MM.1S (cell line): ENCODE data around the gene TMSB4X.
"Not testable (repeated sequence)": the region's sequence is repeated elsewhere in the genome, so short reads cannot be mapped to it uniquely, and the experiment has no call there.

Experiments used
- DNase-seq: peaks from one replicate; pipeline ENCODE4 v3.0.0-alpha.2; 2015
- H2AFZ ChIP-seq: fragments of 300-600 bp; sonication (generic); 2 replicates; pipeline ENCODE4 v1.6.0; 2016; ENCODE audit warnings: antibody characterized with exemption, low read length
- H3F3A ChIP-seq: fragments of 300-600 bp; sonication (generic); 2 replicates; pipeline ENCODE4 v1.6.1; 2016; ENCODE audit warnings: mild to moderate bottlenecking, antibody characterized with exemption, low read length, moderate library complexity, mixed read lengths; ENCODE audit not compliant: insufficient read depth
- H3K27ac ChIP-seq: fragments of 300-600 bp; sonication (generic); 2 replicates; pipeline ENCODE4 v1.5.1; 2016; ENCODE audit warnings: mild to moderate bottlenecking, low read length
- H3K27me3 ChIP-seq: fragments of 300-600 bp; sonication (generic); replicated peaks from 2 replicates; pipeline ENCODE4 v1.6.0; 2016; ENCODE audit warnings: low read length; ENCODE audit not compliant: insufficient read depth
- H3K36me3 ChIP-seq: fragments of 300-600 bp; sonication (generic); replicated peaks from 2 replicates; pipeline ENCODE4 v1.6.1; 2016; ENCODE audit warnings: mild to moderate bottlenecking, low read length, mixed read lengths; ENCODE audit not compliant: insufficient read depth
- H3K4me1 ChIP-seq: fragments of 300-600 bp; sonication (generic); 2 replicates; pipeline ENCODE4 v1.6.1; 2016; ENCODE audit warnings: low read length, mixed read lengths
- H3K4me2 ChIP-seq: fragments of 300-600 bp; sonication (generic); 2 replicates; pipeline ENCODE4 v1.6.0; 2016; ENCODE audit warnings: low read depth, low read length
- H3K4me3 ChIP-seq: fragments of 300-600 bp; sonication (generic); 2 replicates; pipeline ENCODE4 v1.5.1; 2016; ENCODE audit warnings: low read length, mixed read lengths
- H3K79me2 ChIP-seq: fragments of 300-600 bp; sonication (generic); 2 replicates; pipeline ENCODE4 v1.6.1; 2016; ENCODE audit warnings: mixed run types, low read length, mixed read lengths
- H3K9ac ChIP-seq: fragments of 300-600 bp; sonication (generic); 2 replicates; pipeline ENCODE4 v1.6.1; 2016; ENCODE audit warnings: low read length, mixed read lengths
- H3K9me2 ChIP-seq: fragments of 300-600 bp; sonication (generic); replicated peaks from 2 replicates; pipeline ENCODE4 v1.6.1; 2016; ENCODE audit warnings: mild to moderate bottlenecking, low read length, mixed read lengths; ENCODE audit not compliant: insufficient read depth
- H3K9me3 ChIP-seq: fragments of 300-600 bp; sonication (generic); replicated peaks from 2 replicates; pipeline ENCODE4 v1.6.1; 2016; ENCODE audit warnings: mild to moderate bottlenecking, low read length, mixed read lengths; ENCODE audit not compliant: insufficient read depth
- H4K20me1 ChIP-seq: fragments of 300-600 bp; sonication (generic); 2 replicates; pipeline ENCODE4 v1.6.1; 2016; ENCODE audit warnings: mild to moderate bottlenecking, low read length, moderate library complexity, mixed read lengths; ENCODE audit not compliant: insufficient read depth
- CTCF ChIP-seq: fragments of 300-600 bp; sonication (generic); IDR thresholded peaks from 2 replicates; pipeline ENCODE4 v1.5.1; 2016; ENCODE audit warnings: antibody characterized with exemption, low read length, mixed read lengths
- EZH2 ChIP-seq: fragments of 300-600 bp; sonication (generic); optimal IDR thresholded peaks from 2 replicates; pipeline ENCODE3; 2017; ENCODE audit warnings: low read depth, mild to moderate bottlenecking, antibody characterized with exemption, low read length, mixed read lengths
- EZH2phosphoT487 ChIP-seq: fragments of 300-600 bp; sonication (generic); IDR thresholded peaks from 2 replicates; pipeline ENCODE4 v1.6.1; 2018; ENCODE audit warnings: antibody characterized with exemption, low read length

The TMSB4X gene

GRCh38 chrX:12932244-12932643 lies 42.7 kb upstream of the TMSB4X start:
- Histone ChIP-seq H3K79me2 (no peaks in the 10 kb centered on the region), H3F3A (no peaks in the 10 kb centered on the region), H3K4me2 (no peak overlapping the region), H3K4me3 (no peak overlapping the region), H3K27me3 (no peaks in the 10 kb centered on the region), H2AFZ (no peak overlapping the region), H3K9ac (no peak overlapping the region), H4K20me1 (no peaks in the 10 kb centered on the region), H3K4me1 (no peaks in the 10 kb centered on the region), H3K9me3 (no peaks in the 10 kb centered on the region), H3K9me2 (no peaks in the 10 kb centered on the region), H3K27ac (no peak overlapping the region), H3K36me3 (no peaks in the 10 kb centered on the region)
- TF ChIP-seq CTCF = no peak
- TF ChIP-seq EZH2 = no peak
- TF ChIP-seq EZH2phosphoT487 = no peak
- no peak for DNase-seq

- no peaks in the 10 kb centered on the region for H3K79me2 ChIP-seq
- H3K4me1 ChIP-seq = no peaks in the 10 kb centered on the region
- H3K36me3 ChIP-seq = no peaks in the 10 kb centered on the region
- no peak for DNase-seq
- H3K9me2 ChIP-seq = no peaks in the 10 kb centered on the region
- H3K9me3 ChIP-seq = no peaks in the 10 kb centered on the region
- no peaks in the 10 kb centered on the region for H4K20me1 ChIP-seq
- no peak overlapping the region for H3K4me2 ChIP-seq
- H3K27ac ChIP-seq = no peak overlapping the region
- no peak for TF ChIP-seq EZH2
- no peak for TF ChIP-seq CTCF
- no peak for TF ChIP-seq EZH2phosphoT487
- no peaks in the 10 kb centered on the region for H3F3A ChIP-seq
- no peak overlapping the region for H3K9ac ChIP-seq
- no peak overlapping the region for H3K4me3 ChIP-seq
- H3K27me3 ChIP-seq = no peaks in the 10 kb centered on the region
- H2AFZ ChIP-seq = no peak overlapping the region
These were observed 40.1 kb upstream of the TMSB4X start for GRCh38 chrX:12934850-12935249.

GRCh38 chrX:12936947-12937346 lies 38.0 kb upstream of the TMSB4X start:
- Histone ChIP-seq H3F3A (no peaks in the 10 kb centered on the region), H3K27ac (no peak overlapping the region), H3K9me2 (no peaks in the 10 kb centered on the region), H4K20me1 (no peaks in the 10 kb centered on the region), H3K36me3 (no peaks in the 10 kb centered on the region), H3K4me2 (no peak overlapping the region), H3K4me1 (no peaks in the 10 kb centered on the region), H2AFZ (no peak overlapping the region), H3K27me3 (no peaks in the 10 kb centered on the region), H3K4me3 (no peak overlapping the region), H3K9ac (no peak overlapping the region), H3K79me2 (no peaks in the 10 kb centered on the region), H3K9me3 (no peaks in the 10 kb centered on the region)
- TF ChIP-seq EZH2 (no peak), CTCF (no peak), EZH2phosphoT487 (no peak)
- no peak for DNase-seq

- not testable (repeated sequence) for H3K9me3 ChIP-seq, H3K9me2 ChIP-seq, H3K36me3 ChIP-seq, H3K4me1 ChIP-seq, H2AFZ ChIP-seq, H3K4me2 ChIP-seq, H3K9ac ChIP-seq, H3K27ac ChIP-seq, DNase-seq, H3F3A ChIP-seq, H3K27me3 ChIP-seq, H4K20me1 ChIP-seq, H3K4me3 ChIP-seq, H3K79me2 ChIP-seq
These were observed 34.4 kb upstream of the TMSB4X start for GRCh38 chrX:12940471-12940870.

GRCh38 chrX:12943592-12943991 lies 31.3 kb upstream of the TMSB4X start:
- not testable (repeated sequence) for H3K79me2 ChIP-seq, H3K9me3 ChIP-seq, H3K9ac ChIP-seq, H3K9me2 ChIP-seq, H3K27me3 ChIP-seq, H3K27ac ChIP-seq, H2AFZ ChIP-seq, DNase-seq, H3F3A ChIP-seq, H3K4me3 ChIP-seq, H3K4me2 ChIP-seq, H3K36me3 ChIP-seq, H4K20me1 ChIP-seq
- H3K4me1 ChIP-seq = peaks cover 14% of the 10 kb centered on the region

- not testable (repeated sequence) for H3K9me2 ChIP-seq, H3K4me2 ChIP-seq, H3K27ac ChIP-seq, DNase-seq, H3K79me2 ChIP-seq, H3K9ac ChIP-seq, H3K36me3 ChIP-seq, H3K9me3 ChIP-seq, H4K20me1 ChIP-seq, H2AFZ ChIP-seq, H3F3A ChIP-seq, H3K27me3 ChIP-seq, H3K4me3 ChIP-seq
- peaks cover 15% of the 10 kb centered on the region for H3K4me1 ChIP-seq
These were observed 30.5 kb upstream of the TMSB4X start for GRCh38 chrX:12944452-12944851.
